ENCODE measurements around the gene NME1. TPM values are rescaled to one million over a fixed set of nuclear protein-coding genes. Genes with fewer than 3 reads are reported as not detected.
A peak's percentile ranks its signal among the peaks of the same experiment; 100 is the strongest.

NME1 gene
- total and polyA plus RNA-seq, 2 experiments from 2014 or later = 133 to 250 TPM

GRCh38 chr17:51149163-51149562 is 4.2 kb upstream of the NME1 start:
- TF ChIP-seq EZH2phosphoT487 (IDR thresholded peaks at IDR 0.05; ENCODE audit: insufficient read depth, low read depth) (no peak), EZH2 (IDR thresholded peaks at IDR 0.05; ENCODE audit: insufficient read depth, poor library complexity, severe bottlenecking) (no peak)
- no peak overlapping the region for H3K4me2 ChIP-seq (ENCODE audit: unreplicated experiment)
- no peak overlapping the region for H2AFZ ChIP-seq
- peaks cover 20% of the 10 kb centered on the region for H3K4me1 ChIP-seq (ENCODE audit: insufficient read depth)
- no peaks in the 10 kb centered on the region for H4K20me1 ChIP-seq (ENCODE audit: insufficient read depth)
- H3K4me3 ChIP-seq = no peak overlapping the region
- DNase-seq = no peak
- 59 to 74% methylated on average over 2 of the region's 2 CpGs for WGBS, 2 experiments (ENCODE audit: low coverage in 1 of 2, low lambda C conversion rate in 2 of 2, missing lambda C conversion rate in 2 of 2)
- H3K9ac ChIP-seq = no peak overlapping the region
- H3K79me2 ChIP-seq (ENCODE audit: insufficient read depth) = peaks cover 7% of the 10 kb centered on the region
- H3K9me2 ChIP-seq (ENCODE audit: insufficient read depth) = no peaks in the 10 kb centered on the region
- peaks cover 15% of the 10 kb centered on the region for H3F3A ChIP-seq (ENCODE audit: insufficient read depth)
- in situ Hi-C loops (cut with MboI) = loop anchor here (5.0 kb wide), 1 partner anchor 147 kb away; no protein-coding TSS in a partner anchor
- H3K27ac ChIP-seq = no peak overlapping the region
- H3K27me3 ChIP-seq (replicated peaks; ENCODE audit: insufficient read depth) = no peaks in the 10 kb centered on the region
- no peaks in the 10 kb centered on the region for H3K36me3 ChIP-seq (ENCODE audit: low read depth)
- no peaks in the 10 kb centered on the region for H3K9me3 ChIP-seq (ENCODE audit: low read depth)

- no peak for DNase-seq
- no peak overlapping the region for H3K4me3 ChIP-seq
- H2AFZ ChIP-seq = no peak overlapping the region
- H3K27ac ChIP-seq = no peak overlapping the region
- peaks cover 25% of the 10 kb centered on the region for H3K79me2 ChIP-seq (ENCODE audit: insufficient read depth)
- peaks cover 20% of the 10 kb centered on the region for H3F3A ChIP-seq (ENCODE audit: insufficient read depth)
- no peaks in the 10 kb centered on the region for H4K20me1 ChIP-seq (ENCODE audit: insufficient read depth)
- H3K36me3 ChIP-seq (ENCODE audit: low read depth) = no peaks in the 10 kb centered on the region
- no peaks in the 10 kb centered on the region for H3K9me2 ChIP-seq (ENCODE audit: insufficient read depth)
- no peaks in the 10 kb centered on the region for H3K27me3 ChIP-seq (replicated peaks; ENCODE audit: insufficient read depth)
- H3K9me3 ChIP-seq (ENCODE audit: low read depth) = no peaks in the 10 kb centered on the region
- H3K4me2 ChIP-seq (ENCODE audit: unreplicated experiment) = no peak overlapping the region
- H3K4me1 ChIP-seq (ENCODE audit: insufficient read depth) = peaks cover 27% of the 10 kb centered on the region
- TF ChIP-seq EZH2 (IDR thresholded peaks at IDR 0.05; ENCODE audit: insufficient read depth, poor library complexity, severe bottlenecking) (no peak), EZH2phosphoT487 (IDR thresholded peaks at IDR 0.05; ENCODE audit: insufficient read depth, low read depth) (no peak)
- in situ Hi-C loops (cut with MboI) = no loop called here
- 85% methylated on average over 5 of the region's 5 CpGs for WGBS, 2 experiments (ENCODE audit: low coverage in 1 of 2, low lambda C conversion rate in 2 of 2, missing lambda C conversion rate in 2 of 2)
- H3K9ac ChIP-seq = no peak overlapping the region
These were observed 2.4 kb upstream of the NME1 start for GRCh38 chr17:51150932-51151331.

- no peaks in the 10 kb centered on the region for H3K27me3 ChIP-seq (replicated peaks; ENCODE audit: insufficient read depth)
- H3K9me3 ChIP-seq (ENCODE audit: low read depth) = no peaks in the 10 kb centered on the region
- peaks cover 14% of the 10 kb centered on the region for H3K4me1 ChIP-seq (ENCODE audit: insufficient read depth)
- H3K36me3 ChIP-seq (ENCODE audit: low read depth) = no peaks in the 10 kb centered on the region; the same call in 1 of the 2 replicates
- H4K20me1 ChIP-seq (ENCODE audit: insufficient read depth) = no peaks in the 10 kb centered on the region
- in situ Hi-C loops (cut with MboI) = no loop called here
- peak overlapping the region; percentile 72 for H3K9ac ChIP-seq
- peak overlapping the region; percentile 81 for H3K4me2 ChIP-seq (ENCODE audit: unreplicated experiment)
- peak overlapping the region; percentile 71 for H3K27ac ChIP-seq
- H3K9me2 ChIP-seq (ENCODE audit: insufficient read depth) = no peaks in the 10 kb centered on the region
- H2AFZ ChIP-seq = peak overlapping the region; percentile 93
- no peak for TF ChIP-seq EZH2phosphoT487 (IDR thresholded peaks at IDR 0.05; ENCODE audit: insufficient read depth, low read depth)
- H3F3A ChIP-seq (ENCODE audit: insufficient read depth) = peaks cover 15% of the 10 kb centered on the region; the same call in 1 of the 2 replicates
- peak; percentile 62 for DNase-seq
- H3K4me3 ChIP-seq = peak overlapping the region; percentile 68
- H3K79me2 ChIP-seq (ENCODE audit: insufficient read depth) = peaks cover 43% of the 10 kb centered on the region
- WGBS, 2 experiments (ENCODE audit: low coverage in 1 of 2, low lambda C conversion rate in 2 of 2, missing lambda C conversion rate in 2 of 2) = 2 to 3% methylated on average over 8 of the region's 8 CpGs
These were observed 571 bp upstream of the NME1 start for GRCh38 chr17:51152766-51153209.

GRCh38 chr17:51154176-51154575 is 817 bp downstream of the NME1 start:
- peaks cover 11% of the 10 kb centered on the region; the same call in 1 of the 2 replicates for H3K4me1 ChIP-seq (ENCODE audit: insufficient read depth)
- DNase-seq = peak; percentile 44
- H3K27ac ChIP-seq = peak overlapping the region; percentile 79
- H3K79me2 ChIP-seq (ENCODE audit: insufficient read depth) = peaks cover 57% of the 10 kb centered on the region
- no peak for TF ChIP-seq EZH2 (IDR thresholded peaks at IDR 0.05; ENCODE audit: insufficient read depth, poor library complexity, severe bottlenecking)
- TF ChIP-seq EZH2phosphoT487 (IDR thresholded peaks at IDR 0.05; ENCODE audit: insufficient read depth, low read depth) = no peak
- peak overlapping the region; percentile 94 for H3K4me2 ChIP-seq (ENCODE audit: unreplicated experiment)
- no peaks in the 10 kb centered on the region for H3K27me3 ChIP-seq (replicated peaks; ENCODE audit: insufficient read depth)
- WGBS, 2 experiments (ENCODE audit: low coverage in 1 of 2, low lambda C conversion rate in 2 of 2, missing lambda C conversion rate in 2 of 2) = 1 to 2% methylated on average over 6 of the region's 6 CpGs
- H3K4me3 ChIP-seq = peak overlapping the region; percentile 83
- H3K36me3 ChIP-seq (ENCODE audit: low read depth) = no peaks in the 10 kb centered on the region; the same call in 1 of the 2 replicates
- peak overlapping the region; percentile 87 for H3K9ac ChIP-seq
- H4K20me1 ChIP-seq (ENCODE audit: insufficient read depth) = no peaks in the 10 kb centered on the region
- H2AFZ ChIP-seq = peak overlapping the region; percentile 76
- H3K9me3 ChIP-seq (ENCODE audit: low read depth) = no peaks in the 10 kb centered on the region
- H3F3A ChIP-seq (ENCODE audit: insufficient read depth) = peaks cover 15% of the 10 kb centered on the region; the same call in 1 of the 2 replicates
- no peaks in the 10 kb centered on the region for H3K9me2 ChIP-seq (ENCODE audit: insufficient read depth)
- in situ Hi-C loops (cut with MboI) = no loop called here

All from GM23248 (cell line).